IPS-20b (cell line): Measurements from ENCODE around the gene OR52D1.

Source experiments
- H3K27ac ChIP-seq: one replicate; pipeline ENCODE4 v1.5.1; 2013; ENCODE audit warnings: low read length
- H3K27me3 ChIP-seq: 2 replicates; pipeline ENCODE4 v1.6.1; 2013; ENCODE audit warnings: mild to moderate bottlenecking, low read length, inconsistent platforms; ENCODE audit not compliant: insufficient read depth
- H3K36me3 ChIP-seq: 2 replicates; pipeline ENCODE4 v1.6.1; 2013; ENCODE audit warnings: low read depth, mild to moderate bottlenecking, inconsistent platforms, low read length, moderate library complexity; ENCODE audit not compliant: insufficient read depth
- H3K4me1 ChIP-seq: 2 replicates; pipeline ENCODE4 v1.6.1; 2013; ENCODE audit warnings: mild to moderate bottlenecking, control low read depth, inconsistent platforms, low read length, moderate library complexity; ENCODE audit not compliant: insufficient read depth
- H3K4me3 ChIP-seq: 2 replicates; pipeline ENCODE4 v1.5.1; 2013; ENCODE audit warnings: mild to moderate bottlenecking, low read length, inconsistent platforms
- H3K9ac ChIP-seq: 2 replicates; pipeline ENCODE4 v1.6.1; 2013; ENCODE audit warnings: low read depth, mild to moderate bottlenecking, inconsistent platforms, low read length, moderate library complexity
- H3K9me3 ChIP-seq: 2 replicates; pipeline ENCODE4 v1.6.1; 2013; ENCODE audit warnings: mild to moderate bottlenecking, low read depth, low read length, inconsistent platforms; ENCODE audit not compliant: insufficient read depth

OR52D1 gene

DNA sequence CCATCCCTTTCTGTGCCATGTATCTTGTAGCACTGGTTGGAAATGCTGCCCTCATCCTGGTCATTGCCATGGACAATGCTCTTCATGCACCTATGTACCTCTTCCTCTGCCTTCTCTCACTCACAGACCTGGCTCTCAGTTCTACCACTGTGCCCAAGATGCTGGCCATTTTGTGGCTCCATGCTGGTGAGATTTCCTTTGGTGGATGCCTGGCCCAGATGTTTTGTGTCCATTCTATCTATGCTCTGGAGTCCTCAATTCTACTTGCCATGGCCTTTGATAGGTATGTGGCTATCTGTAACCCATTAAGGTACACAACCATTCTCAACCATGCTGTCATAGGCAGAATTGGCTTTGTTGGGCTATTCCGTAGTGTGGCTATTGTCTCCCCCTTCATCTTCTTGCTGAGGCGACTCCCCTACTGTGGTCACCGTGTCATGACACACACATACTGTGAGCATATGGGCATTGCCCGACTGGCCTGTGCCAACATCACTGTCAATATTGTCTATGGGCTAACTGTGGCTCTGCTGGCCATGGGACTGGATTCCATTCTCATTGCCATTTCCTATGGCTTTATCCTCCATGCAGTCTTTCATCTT, 414 bp downstream of the OR52D1 start:
- H3K4me1 ChIP-seq, result no peaks in the 10 kb centered on the region
- no peaks in the 10 kb centered on the region for H3K9me3 ChIP-seq
- no peak overlapping the region for H3K4me3 ChIP-seq
- no peak overlapping the region for H3K9ac ChIP-seq
- no peak overlapping the region for H3K27ac ChIP-seq
- no peaks in the 10 kb centered on the region for H3K36me3 ChIP-seq
- no peaks in the 10 kb centered on the region; the same call in 1 of the 2 replicates for H3K27me3 ChIP-seq

- no peak overlapping the region for H3K4me3 ChIP-seq
- H3K27me3 ChIP-seq, result no peaks in the 10 kb centered on the region; the same call in 1 of the 2 replicates
- no peak overlapping the region for H3K9ac ChIP-seq
- H3K4me1 ChIP-seq, result no peaks in the 10 kb centered on the region
- H3K9me3 ChIP-seq, result no peaks in the 10 kb centered on the region
- H3K27ac ChIP-seq, result no peak overlapping the region
- H3K36me3 ChIP-seq, result no peaks in the 10 kb centered on the region
These were observed 1.3 kb downstream of the OR52D1 start for GRCh38 chr11:5489576-5490357.

DNA sequence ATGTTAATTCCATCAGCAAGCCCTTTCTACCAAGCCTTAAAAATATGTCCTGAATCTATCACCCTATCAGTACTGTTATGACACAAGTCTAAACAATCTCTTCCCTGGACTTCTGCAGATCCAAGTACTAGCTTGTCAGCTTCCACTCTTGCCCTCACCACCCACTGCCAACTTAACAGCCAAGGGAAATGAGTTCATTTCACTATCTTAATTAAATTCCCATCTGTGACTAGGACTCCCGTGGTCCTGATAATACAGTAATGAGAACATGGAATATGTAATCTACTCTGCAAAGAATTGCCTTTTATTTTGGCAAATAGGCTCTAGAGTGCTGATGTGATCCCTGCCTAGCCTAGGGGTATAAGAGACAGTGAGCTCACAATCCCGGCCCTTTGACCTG, 11.2 kb downstream of the OR52D1 start:
- Histone ChIP-seq H3K36me3 (no peaks in the 10 kb centered on the region), H3K4me3 (no peak overlapping the region), H3K9ac (no peak overlapping the region), H3K9me3 (no peaks in the 10 kb centered on the region), H3K4me1 (no peaks in the 10 kb centered on the region), H3K27me3 (no peaks in the 10 kb centered on the region), H3K27ac (no peak overlapping the region)

GRCh38 chr11:5500393-5500801, 11.9 kb downstream of the OR52D1 start:
- Histone ChIP-seq H3K27ac (no peak overlapping the region), H3K9me3 (no peaks in the 10 kb centered on the region), H3K4me1 (no peaks in the 10 kb centered on the region), H3K9ac (no peak overlapping the region), H3K27me3 (no peaks in the 10 kb centered on the region), H3K4me3 (no peak overlapping the region), H3K36me3 (no peaks in the 10 kb centered on the region)

DNA sequence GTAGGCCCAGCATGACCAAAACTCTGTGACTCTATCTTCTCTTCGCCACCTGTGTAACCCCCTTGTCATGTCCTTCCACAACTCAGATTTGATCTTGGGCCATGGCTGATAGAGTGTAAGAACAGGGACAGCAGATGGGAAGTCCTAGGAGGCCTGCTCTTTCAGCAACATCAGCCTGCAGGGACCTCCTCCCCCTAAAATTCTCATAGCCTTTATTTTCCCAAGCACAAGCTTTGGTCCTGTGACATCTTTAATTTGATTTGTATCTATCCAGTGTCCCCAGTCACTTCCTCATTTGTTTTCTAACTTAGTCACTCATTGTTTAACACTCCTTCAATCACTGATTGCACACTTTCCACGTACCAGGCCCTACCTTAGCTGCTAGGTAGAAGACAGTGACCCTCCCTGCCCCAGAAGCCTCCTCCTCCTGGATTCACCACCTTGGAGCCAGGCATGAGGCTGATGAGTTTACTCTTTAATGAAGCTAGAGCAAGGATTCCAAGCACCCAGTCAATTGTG, 16.0 kb downstream of the OR52D1 start:
- no peak overlapping the region for H3K27ac ChIP-seq
- no peak overlapping the region for H3K4me3 ChIP-seq
- H3K4me1 ChIP-seq, result no peaks in the 10 kb centered on the region
- no peak overlapping the region for H3K9ac ChIP-seq
- H3K9me3 ChIP-seq, result no peaks in the 10 kb centered on the region
- H3K36me3 ChIP-seq, result no peaks in the 10 kb centered on the region
- H3K27me3 ChIP-seq, result no peaks in the 10 kb centered on the region

DNA sequence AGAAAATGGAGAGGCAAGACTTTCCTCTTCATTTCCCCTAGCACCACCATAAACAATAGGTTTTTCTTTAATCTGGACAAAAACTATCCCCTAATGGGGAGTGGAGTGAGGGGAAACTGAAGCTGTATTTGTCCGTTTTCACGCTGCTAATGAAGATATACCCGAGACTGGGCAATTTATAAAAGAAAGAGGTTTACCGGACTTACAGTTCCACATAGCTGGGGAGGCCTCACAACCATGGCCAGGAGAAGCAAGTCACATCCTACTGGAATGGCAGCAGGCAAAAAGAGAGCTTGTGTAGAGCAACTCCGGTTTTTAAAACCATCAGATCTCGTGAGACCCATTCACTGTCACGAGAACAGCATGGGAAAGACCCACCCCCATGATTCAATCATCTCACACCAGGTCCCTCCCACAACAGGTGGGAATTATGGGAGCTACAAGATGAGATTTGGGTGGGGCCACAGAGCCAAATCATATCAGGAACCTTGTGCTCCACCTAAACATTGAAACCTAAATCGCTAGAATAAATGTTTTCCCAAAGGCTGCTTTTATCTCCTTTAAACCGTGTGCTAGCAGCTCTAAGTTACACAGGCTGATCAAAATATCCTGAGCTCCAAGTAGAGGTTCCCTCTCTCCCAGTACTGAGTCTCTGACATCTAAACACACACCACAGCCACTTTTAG, 17.0 kb downstream of the OR52D1 start:
- H3K9me3 ChIP-seq, result no peaks in the 10 kb centered on the region
- H3K27ac ChIP-seq, result no peak overlapping the region
- no peaks in the 10 kb centered on the region for H3K4me1 ChIP-seq
- H3K4me3 ChIP-seq, result no peak overlapping the region
- H3K36me3 ChIP-seq, result no peaks in the 10 kb centered on the region
- no peaks in the 10 kb centered on the region for H3K27me3 ChIP-seq
- no peak overlapping the region for H3K9ac ChIP-seq

DNA sequence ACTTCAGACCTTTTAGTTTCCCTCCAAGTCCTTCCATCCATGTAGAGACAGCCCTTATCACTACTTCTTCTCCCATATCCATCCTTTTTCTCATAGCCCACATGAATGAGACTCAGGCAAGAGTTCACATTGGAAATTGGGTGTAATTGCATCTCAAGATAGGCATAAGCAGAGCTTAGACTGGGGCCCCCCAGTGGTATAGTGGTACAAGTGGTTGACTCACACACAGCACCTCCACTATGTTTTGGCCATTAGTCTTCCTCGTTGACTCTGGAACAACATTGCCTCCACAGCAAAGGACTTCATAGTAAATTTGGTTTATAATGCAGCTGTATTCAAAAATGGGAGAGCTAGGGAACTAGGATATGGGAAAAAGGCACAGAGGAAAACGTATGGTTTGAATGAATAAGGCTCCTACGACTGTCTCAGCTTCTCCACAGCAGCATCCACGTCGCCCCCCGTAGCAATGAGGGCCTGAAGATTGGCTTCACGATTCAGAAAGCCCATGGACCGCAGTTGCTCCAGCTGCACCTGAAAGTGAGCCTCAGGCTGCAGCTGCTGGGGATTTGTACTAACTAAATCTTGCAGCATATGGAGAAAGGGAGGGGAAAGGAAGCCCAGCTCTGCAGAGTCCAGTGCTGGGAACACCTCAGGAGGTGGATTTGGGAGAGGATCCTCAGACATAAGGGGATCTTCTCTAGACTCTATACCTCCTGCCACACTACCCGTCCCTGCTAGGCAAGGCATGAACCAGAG, 18.9 kb downstream of the OR52D1 start:
- no peaks in the 10 kb centered on the region for H3K27me3 ChIP-seq
- no peak overlapping the region for H3K4me3 ChIP-seq
- H3K9me3 ChIP-seq, result no peaks in the 10 kb centered on the region
- H3K36me3 ChIP-seq, result no peaks in the 10 kb centered on the region
- no peaks in the 10 kb centered on the region for H3K4me1 ChIP-seq
- H3K9ac ChIP-seq, result no peak overlapping the region
- no peak overlapping the region for H3K27ac ChIP-seq

DNA sequence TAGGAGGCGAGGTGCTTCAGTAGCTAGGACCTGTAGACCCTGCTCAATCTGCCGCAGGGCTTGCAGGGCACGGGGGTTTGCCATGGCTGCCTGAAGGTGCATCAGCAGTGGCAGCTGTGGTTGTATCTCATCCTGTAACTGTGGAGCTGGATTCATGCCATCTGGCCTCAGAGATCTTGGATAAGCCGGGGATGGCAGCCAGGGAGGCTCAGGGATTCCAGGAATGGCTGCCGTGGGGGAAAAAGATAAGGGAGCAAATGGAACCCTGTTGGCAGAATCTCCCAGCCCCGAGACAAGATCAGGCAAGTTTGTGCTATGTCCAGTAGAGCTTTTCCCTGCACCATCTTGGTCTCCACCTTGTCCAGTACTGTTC, 19.4 kb downstream of the OR52D1 start:
- no peaks in the 10 kb centered on the region for H3K27me3 ChIP-seq
- H3K9ac ChIP-seq, result no peak overlapping the region
- H3K4me3 ChIP-seq, result no peak overlapping the region
- H3K9me3 ChIP-seq, result no peaks in the 10 kb centered on the region
- no peaks in the 10 kb centered on the region for H3K4me1 ChIP-seq
- no peak overlapping the region for H3K27ac ChIP-seq
- H3K36me3 ChIP-seq, result no peaks in the 10 kb centered on the region

DNA sequence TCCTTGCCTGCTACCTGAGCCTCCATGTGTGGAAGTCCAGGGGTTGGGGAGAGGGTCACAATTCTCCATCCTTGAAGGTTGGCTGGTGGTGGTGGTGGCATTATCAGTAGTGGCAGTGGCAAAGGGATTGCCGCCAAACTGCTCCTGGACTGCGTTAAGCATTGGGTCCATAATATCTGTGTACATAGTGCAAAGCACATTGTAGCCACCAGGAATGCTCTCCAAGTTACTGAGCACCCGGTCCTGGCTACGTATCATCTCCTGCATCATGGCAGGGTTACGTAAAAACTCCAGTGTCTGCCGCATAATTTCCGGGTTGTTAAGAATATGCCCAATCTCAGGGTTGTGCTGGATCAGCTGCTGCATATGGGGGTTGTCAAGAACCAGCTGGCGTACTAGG, 20.1 kb downstream of the OR52D1 start:
- H3K9ac ChIP-seq, result no peak overlapping the region
- H3K36me3 ChIP-seq, result no peaks in the 10 kb centered on the region
- no peak overlapping the region for H3K27ac ChIP-seq
- no peaks in the 10 kb centered on the region for H3K9me3 ChIP-seq
- no peak overlapping the region for H3K4me3 ChIP-seq
- H3K4me1 ChIP-seq, result no peaks in the 10 kb centered on the region
- H3K27me3 ChIP-seq, result no peaks in the 10 kb centered on the region

- H3K27me3 ChIP-seq, result no peaks in the 10 kb centered on the region
- no peak within 1 kb of the TSS for H3K27ac ChIP-seq
These were observed 21.3 kb downstream of the OR52D1 start, which contains the start of gene UBQLN3 for GRCh38 chr11:5509803-5510202. TSS of gene UBQLN3 (minus strand) at chr11:5509957. CDS start at chr11:5509558, 399 bp downstream.

GRCh38 chr11:5514841-5515240, 26.4 kb downstream of the OR52D1 start:
- no peaks in the 10 kb centered on the region for H3K36me3 ChIP-seq
- no peak overlapping the region for H3K27ac ChIP-seq
- H3K27me3 ChIP-seq, result no peaks in the 10 kb centered on the region
- H3K9me3 ChIP-seq, result no peaks in the 10 kb centered on the region
- H3K4me3 ChIP-seq, result no peak overlapping the region
- no peak overlapping the region for H3K9ac ChIP-seq
- no peaks in the 10 kb centered on the region for H3K4me1 ChIP-seq

More at GRCh38 chr11:5509803-5510202, 21.3 kb downstream of the OR52D1 start, which contains the start of gene UBQLN3:
- Histone ChIP-seq H3K9ac (no peak within 1 kb of the TSS), H3K4me3 (no peak within 1 kb of the TSS), H3K36me3 (no peaks in the 10 kb centered on the region), H3K4me1 (no peaks in the 10 kb centered on the region), H3K9me3 (no peaks in the 10 kb centered on the region)
